ENCODE results near the gene SMAD3. TPM values are rescaled to one million over a fixed set of nuclear protein-coding genes. Genes with fewer than 3 reads are reported as not detected.

The SMAD3 gene
- polyA plus RNA-seq, 2 donors: 24.8 to 51.5 TPM

DNA sequence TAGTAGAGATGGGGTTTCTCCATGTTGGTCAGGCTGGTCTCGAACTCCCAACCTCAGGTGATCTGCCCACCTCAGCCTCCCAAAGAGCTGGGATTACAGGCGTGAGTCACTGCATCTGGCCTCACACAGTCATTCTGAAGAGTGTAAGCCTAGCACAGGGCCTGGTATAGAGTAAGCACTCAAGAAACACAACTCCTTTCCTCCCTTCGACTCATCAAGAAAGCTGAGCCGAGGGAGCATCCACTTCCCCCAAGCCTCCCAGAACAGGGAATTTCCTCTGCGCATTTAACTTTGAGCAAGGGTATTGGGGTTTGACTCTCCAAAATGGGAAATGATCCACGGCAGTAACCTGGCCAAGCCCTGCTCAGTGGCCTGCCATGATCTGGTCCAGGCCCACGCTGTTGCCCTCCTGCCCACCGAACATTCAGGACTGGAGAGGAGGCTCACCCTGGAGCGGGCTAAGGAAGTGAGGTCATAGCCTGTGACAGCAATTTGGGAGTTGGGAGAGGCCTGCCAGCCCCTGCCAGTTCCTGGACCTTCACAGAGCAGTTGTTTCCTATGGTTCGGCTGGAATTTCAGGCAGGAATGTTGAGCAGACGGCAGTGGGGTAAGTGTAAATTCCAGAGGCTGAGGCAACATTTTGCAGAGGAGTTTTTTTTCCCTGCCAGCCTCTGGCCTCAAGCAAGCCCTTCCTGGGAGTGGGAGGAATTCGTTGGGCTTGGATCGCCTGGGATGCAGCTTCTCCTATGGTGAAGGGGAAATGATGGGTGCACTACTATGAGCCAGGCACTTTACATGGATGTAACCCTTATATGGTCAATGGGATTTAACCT, 21.2 kb upstream of the SMAD3 start:
- WGBS, 2 donors: 66 to 72% methylated on average over 13 of the region's 13 CpGs
- H3K36me3 ChIP-seq (ENCODE audit: control insufficient read depth in 2 of 2, insufficient read depth in 2 of 2, low read length in 1 of 2): no peaks in the 10 kb centered on the region
- peak overlapping the region; percentile 33 to 43 for H3K27ac ChIP-seq (ENCODE audit: low read depth in 2 of 2, low read length in 1 of 2)
- peaks cover 9 to 16% of the 10 kb centered on the region in 2 donors for H3K4me1 ChIP-seq (ENCODE audit: control insufficient read depth in 2 of 2, insufficient read depth in 2 of 2, low read length in 1 of 2)
- no peaks in the 10 kb centered on the region for H3K9me3 ChIP-seq (ENCODE audit: control insufficient read depth in 2 of 2, insufficient read depth in 1 of 2, low read depth in 1 of 2, low read length in 1 of 2)
- H3K4me3 ChIP-seq (ENCODE audit: low read depth in 1 of 2, low read length in 2 of 2): no peak overlapping the region
- H3K27me3 ChIP-seq (ENCODE audit: control insufficient read depth in 1 of 2, insufficient read depth in 2 of 2, low read length in 2 of 2): no peaks in the 10 kb centered on the region

DNA sequence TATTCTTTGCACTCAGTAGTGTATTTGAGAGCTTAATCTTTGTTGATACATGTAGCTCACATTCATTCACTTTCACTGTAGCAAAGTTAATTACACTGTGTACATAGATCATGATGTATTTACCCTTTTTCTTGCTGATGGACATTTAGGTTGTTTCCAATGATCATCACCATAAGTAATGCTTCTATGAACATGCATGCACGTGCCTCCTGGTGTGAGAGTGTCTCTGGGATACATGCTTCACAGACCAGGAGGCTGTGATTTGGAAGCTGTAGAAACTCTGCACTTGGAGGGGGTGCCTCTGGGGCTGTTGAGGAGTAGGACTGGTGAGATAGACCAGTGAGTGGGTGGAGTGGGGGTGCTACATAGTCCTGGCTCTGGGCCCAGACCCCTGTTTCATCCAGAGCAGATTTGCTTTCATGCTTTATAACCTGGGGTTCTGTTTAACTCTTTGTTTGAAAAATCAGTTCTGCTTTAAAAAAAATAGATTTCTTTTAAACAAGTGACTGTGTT, 18.2 kb upstream of the SMAD3 start:
- H3K36me3 ChIP-seq (ENCODE audit: control insufficient read depth in 2 of 2, insufficient read depth in 2 of 2, low read length in 1 of 2): no peaks in the 10 kb centered on the region
- no peaks in the 10 kb centered on the region for H3K27me3 ChIP-seq (ENCODE audit: control insufficient read depth in 1 of 2, insufficient read depth in 2 of 2, low read length in 2 of 2)
- H3K4me3 ChIP-seq (ENCODE audit: low read depth in 1 of 2, low read length in 2 of 2): no peak overlapping the region
- 53 to 59% methylated on average over 1 of the region's 1 CpG for WGBS, 2 donors
- no peak overlapping the region for H3K27ac ChIP-seq (ENCODE audit: low read depth in 2 of 2, low read length in 1 of 2)
- peaks cover 5 to 13% of the 10 kb centered on the region in 2 donors for H3K4me1 ChIP-seq (ENCODE audit: control insufficient read depth in 2 of 2, insufficient read depth in 2 of 2, low read length in 1 of 2)
- H3K9me3 ChIP-seq (ENCODE audit: control insufficient read depth in 2 of 2, insufficient read depth in 1 of 2, low read depth in 1 of 2, low read length in 1 of 2): no peaks in the 10 kb centered on the region

DNA sequence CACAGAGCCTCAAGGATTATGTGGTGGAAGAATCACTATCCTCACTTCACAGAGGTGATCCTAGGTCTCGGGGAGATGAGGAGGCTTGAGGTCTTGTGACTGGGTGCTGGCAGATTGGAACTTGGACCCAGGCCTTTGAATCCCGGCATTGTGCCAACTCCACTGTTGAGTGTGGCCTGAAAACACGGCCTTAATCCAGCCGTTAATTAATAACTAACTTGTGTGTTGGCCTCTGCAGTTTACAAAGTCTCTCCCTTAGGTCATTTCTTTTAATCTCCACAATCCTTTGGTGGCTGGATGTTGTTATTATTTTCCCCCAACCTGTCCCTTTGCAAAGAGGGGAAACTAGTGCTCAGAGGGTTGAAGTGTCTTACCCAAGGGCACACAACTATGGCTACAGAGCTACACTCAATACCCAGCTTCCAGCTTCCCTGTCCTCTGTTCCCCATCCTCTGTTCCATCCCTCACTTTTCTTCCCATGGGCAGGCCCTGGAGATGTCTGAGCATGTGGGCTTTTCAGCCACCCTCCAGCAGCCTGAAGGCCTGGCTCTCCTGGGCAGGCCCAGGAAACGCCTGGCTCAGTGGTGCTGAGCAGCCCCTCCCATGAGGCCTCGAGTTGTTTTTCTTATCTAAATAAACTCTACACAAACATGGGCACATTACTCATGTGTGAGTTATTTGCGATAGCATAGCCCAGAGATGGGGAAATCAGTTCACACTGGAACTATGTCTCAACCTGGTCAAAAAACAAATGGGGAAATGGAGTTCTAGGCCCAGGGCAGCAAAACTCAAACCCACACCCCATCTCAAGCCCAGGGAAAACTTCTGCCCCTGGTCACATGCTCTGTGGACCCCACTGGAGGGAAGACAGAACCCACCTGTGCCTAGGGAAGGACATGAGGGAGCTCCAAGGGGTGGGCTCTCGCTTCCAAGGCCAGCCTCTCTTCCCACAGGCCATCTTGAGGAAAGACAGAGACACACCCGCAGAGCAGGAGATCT, 16.8 kb upstream of the SMAD3 start:
- H3K36me3 ChIP-seq (ENCODE audit: control insufficient read depth in 2 of 2, insufficient read depth in 2 of 2, low read length in 1 of 2): no peaks in the 10 kb centered on the region
- peaks cover 3 to 13% of the 10 kb centered on the region in 2 donors for H3K4me1 ChIP-seq (ENCODE audit: control insufficient read depth in 2 of 2, insufficient read depth in 2 of 2, low read length in 1 of 2)
- WGBS, 2 donors: 39 to 44% methylated on average over 9 of the region's 9 CpGs
- no peaks in the 10 kb centered on the region for H3K9me3 ChIP-seq (ENCODE audit: control insufficient read depth in 2 of 2, insufficient read depth in 1 of 2, low read depth in 1 of 2, low read length in 1 of 2)
- H3K27ac ChIP-seq (ENCODE audit: low read depth in 2 of 2, low read length in 1 of 2): peak overlapping the region; percentile 77 to 94
- no peak overlapping the region for H3K4me3 ChIP-seq (ENCODE audit: low read depth in 1 of 2, low read length in 2 of 2)
- no peaks in the 10 kb centered on the region for H3K27me3 ChIP-seq (ENCODE audit: control insufficient read depth in 1 of 2, insufficient read depth in 2 of 2, low read length in 2 of 2)

DNA sequence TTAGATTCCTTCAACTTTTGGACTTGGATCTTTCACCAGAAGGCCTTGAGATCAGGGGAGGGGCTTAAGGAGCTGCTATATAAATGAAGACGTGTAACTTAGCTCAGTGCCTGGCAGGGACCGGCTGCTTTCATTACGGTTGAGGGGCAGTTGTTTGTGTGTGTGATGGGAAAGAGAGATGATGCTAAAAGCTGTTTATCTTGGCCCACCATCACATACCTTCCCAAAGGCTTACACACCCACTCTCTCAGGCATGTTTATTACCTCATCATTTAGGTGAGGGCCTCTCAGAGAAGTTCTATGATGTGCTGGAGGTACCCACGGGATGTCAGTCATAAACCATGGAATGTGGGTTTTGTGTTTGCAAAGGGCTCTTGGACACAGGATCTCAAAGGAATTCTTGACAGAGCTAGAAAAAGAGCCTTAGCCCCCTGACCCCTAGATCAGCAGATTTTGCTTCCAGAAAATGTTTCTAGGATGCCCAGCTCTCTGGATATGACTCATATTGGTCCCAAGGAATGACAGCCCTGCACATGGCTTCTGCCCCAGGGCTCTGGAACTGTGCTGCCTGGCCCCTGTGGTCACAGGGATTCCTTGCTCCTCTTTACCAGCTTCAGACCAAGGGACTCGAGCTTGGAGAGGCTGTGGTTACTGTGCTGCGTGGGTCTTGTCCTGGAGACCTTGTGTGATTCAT, 15.9 kb upstream of the SMAD3 start:
- Histone ChIP-seq H3K4me1 (ENCODE audit: control insufficient read depth in 2 of 2, insufficient read depth in 2 of 2, low read length in 1 of 2) (peaks cover 3 to 11% of the 10 kb centered on the region in 2 donors), H3K9me3 (ENCODE audit: control insufficient read depth in 2 of 2, insufficient read depth in 1 of 2, low read depth in 1 of 2, low read length in 1 of 2) (no peaks in the 10 kb centered on the region), H3K27me3 (ENCODE audit: control insufficient read depth in 1 of 2, insufficient read depth in 2 of 2, low read length in 2 of 2) (no peaks in the 10 kb centered on the region), H3K4me3 (ENCODE audit: low read depth in 1 of 2, low read length in 2 of 2) (no peak overlapping the region), H3K27ac (ENCODE audit: low read depth in 2 of 2, low read length in 1 of 2) (peak overlapping the region; percentile 77 to 94), H3K36me3 (ENCODE audit: control insufficient read depth in 2 of 2, insufficient read depth in 2 of 2, low read length in 1 of 2) (no peaks in the 10 kb centered on the region)
- 42 to 45% methylated on average over 6 of the region's 6 CpGs for WGBS, 2 donors

DNA sequence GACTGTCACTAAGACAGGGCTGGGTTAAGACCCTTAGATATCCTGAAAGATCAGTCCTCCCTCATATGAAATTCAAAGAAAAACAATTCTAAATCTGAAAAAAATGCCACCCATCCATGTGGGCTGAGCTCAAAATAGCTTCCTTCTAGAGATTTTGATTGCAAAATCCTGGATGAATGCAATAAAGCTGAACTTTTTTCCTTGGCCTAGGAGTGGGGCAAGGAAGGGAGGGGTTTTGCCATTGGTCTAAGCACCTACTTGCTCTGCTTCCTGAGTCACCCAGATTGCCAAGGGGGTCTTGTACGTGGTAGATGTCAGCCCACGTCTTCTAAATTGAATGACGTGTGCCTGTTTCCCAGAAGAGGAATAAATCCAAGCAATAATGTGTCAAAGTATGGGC, 15.3 kb upstream of the SMAD3 start:
- Histone ChIP-seq H3K36me3 (ENCODE audit: control insufficient read depth in 2 of 2, insufficient read depth in 2 of 2, low read length in 1 of 2) (no peaks in the 10 kb centered on the region), H3K4me3 (ENCODE audit: low read depth in 1 of 2, low read length in 2 of 2) (no peak overlapping the region), H3K9me3 (ENCODE audit: control insufficient read depth in 2 of 2, insufficient read depth in 1 of 2, low read depth in 1 of 2, low read length in 1 of 2) (no peaks in the 10 kb centered on the region), H3K4me1 (ENCODE audit: control insufficient read depth in 2 of 2, insufficient read depth in 2 of 2, low read length in 1 of 2) (peaks cover 3 to 11% of the 10 kb centered on the region in 2 donors), H3K27ac (ENCODE audit: low read depth in 2 of 2, low read length in 1 of 2) (peak overlapping the region; percentile 77 to 94), H3K27me3 (ENCODE audit: control insufficient read depth in 1 of 2, insufficient read depth in 2 of 2, low read length in 2 of 2) (no peaks in the 10 kb centered on the region)
- WGBS, 2 donors: 26 to 45% methylated on average over 3 of the region's 3 CpGs

DNA sequence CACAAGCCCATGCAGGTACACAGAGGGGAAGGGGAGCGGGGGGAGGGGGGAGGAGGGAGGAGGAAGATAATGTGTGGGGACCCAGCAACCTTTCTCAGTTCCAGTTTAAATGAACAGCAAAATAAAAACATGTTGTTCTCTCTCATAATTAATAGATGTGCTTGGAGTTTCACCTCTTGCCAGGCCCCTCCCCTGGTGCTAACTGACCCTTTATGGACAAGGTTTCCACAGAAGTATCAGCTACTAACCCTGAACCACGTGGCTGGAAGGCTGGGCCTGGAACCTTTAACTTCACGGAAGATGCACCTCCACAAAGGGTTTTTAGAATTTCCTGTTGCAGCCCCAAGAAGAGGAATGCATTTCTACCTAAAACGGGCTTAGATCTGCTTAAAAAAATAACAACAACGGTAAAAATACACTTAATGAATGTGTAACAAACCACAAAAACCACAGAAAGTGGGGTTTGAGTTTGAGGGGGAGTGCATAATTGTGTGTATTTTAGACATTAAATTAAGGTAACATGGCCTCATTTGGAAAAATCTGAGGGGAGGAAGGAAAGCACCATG, 14.8 kb upstream of the SMAD3 start:
- Histone ChIP-seq H3K4me3 (ENCODE audit: low read depth in 1 of 2, low read length in 2 of 2) (no peak overlapping the region), H3K9me3 (ENCODE audit: control insufficient read depth in 2 of 2, insufficient read depth in 1 of 2, low read depth in 1 of 2, low read length in 1 of 2) (no peaks in the 10 kb centered on the region), H3K4me1 (ENCODE audit: control insufficient read depth in 2 of 2, insufficient read depth in 2 of 2, low read length in 1 of 2) (peaks cover 3 to 11% of the 10 kb centered on the region in 2 donors), H3K36me3 (ENCODE audit: control insufficient read depth in 2 of 2, insufficient read depth in 2 of 2, low read length in 1 of 2) (no peaks in the 10 kb centered on the region), H3K27ac (ENCODE audit: low read depth in 2 of 2, low read length in 1 of 2) (peak overlapping the region; percentile 15 to 44), H3K27me3 (ENCODE audit: control insufficient read depth in 1 of 2, insufficient read depth in 2 of 2, low read length in 2 of 2) (no peaks in the 10 kb centered on the region)
- WGBS, 2 donors: 22 to 24% methylated on average over 4 of the region's 5 CpGs

DNA sequence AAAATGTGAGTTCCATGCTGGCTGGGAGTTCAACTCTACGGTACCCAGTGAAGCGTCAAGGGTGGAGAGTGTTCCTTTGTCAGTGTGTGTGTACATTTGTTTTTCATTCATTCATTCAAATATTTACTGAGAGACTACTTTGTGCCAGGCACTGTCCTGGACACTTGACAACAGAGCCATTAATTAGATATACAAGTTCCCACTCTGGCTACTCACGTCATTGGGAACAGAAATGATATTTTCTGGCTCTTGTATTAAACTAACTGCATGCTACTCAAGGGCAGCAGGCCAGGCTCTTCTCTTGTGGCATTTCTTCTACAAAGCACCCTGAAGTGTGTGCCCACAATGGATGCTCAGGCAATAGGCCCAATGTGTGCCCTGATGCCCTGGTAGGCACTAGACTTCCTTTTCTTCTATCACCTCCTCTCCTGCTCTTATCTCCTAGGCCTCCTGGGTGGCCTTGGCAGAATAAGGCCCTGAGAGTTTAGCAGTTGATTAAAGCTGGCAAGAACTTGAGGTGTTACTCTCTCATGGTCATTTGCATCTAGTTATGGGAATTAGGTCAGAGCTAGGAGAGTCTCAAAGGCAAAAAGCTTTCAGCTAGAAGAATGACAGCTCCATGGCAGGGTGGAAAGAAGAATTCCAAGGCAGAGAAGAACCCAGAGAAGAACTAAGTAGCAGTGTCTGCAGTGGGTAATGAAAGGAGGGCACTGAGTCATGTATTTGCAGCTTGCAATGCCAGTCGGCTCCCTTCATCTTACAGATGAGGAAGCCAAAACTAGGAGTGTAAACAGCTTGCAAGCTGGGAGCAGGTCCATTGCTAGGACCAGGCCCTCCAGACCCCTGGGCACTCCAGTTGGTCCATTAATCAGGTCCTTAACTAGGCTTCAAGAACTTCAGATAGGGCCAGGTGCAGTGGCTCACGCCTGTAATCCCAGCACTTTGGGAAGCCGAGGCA, 14.0 kb upstream of the SMAD3 start:
- Histone ChIP-seq H3K27ac (ENCODE audit: low read depth in 2 of 2, low read length in 1 of 2) (peak overlapping the region; percentile 14 to 15), H3K4me3 (ENCODE audit: low read depth in 1 of 2, low read length in 2 of 2) (no peak overlapping the region), H3K36me3 (ENCODE audit: control insufficient read depth in 2 of 2, insufficient read depth in 2 of 2, low read length in 1 of 2) (no peaks in the 10 kb centered on the region), H3K4me1 (ENCODE audit: control insufficient read depth in 2 of 2, insufficient read depth in 2 of 2, low read length in 1 of 2) (peaks cover 3 to 11% of the 10 kb centered on the region in 2 donors), H3K27me3 (ENCODE audit: control insufficient read depth in 1 of 2, insufficient read depth in 2 of 2, low read length in 2 of 2) (no peaks in the 10 kb centered on the region), H3K9me3 (ENCODE audit: control insufficient read depth in 2 of 2, insufficient read depth in 1 of 2, low read depth in 1 of 2, low read length in 1 of 2) (no peaks in the 10 kb centered on the region)
- 47 to 61% methylated on average over 6 of the region's 6 CpGs for WGBS, 2 donors

DNA sequence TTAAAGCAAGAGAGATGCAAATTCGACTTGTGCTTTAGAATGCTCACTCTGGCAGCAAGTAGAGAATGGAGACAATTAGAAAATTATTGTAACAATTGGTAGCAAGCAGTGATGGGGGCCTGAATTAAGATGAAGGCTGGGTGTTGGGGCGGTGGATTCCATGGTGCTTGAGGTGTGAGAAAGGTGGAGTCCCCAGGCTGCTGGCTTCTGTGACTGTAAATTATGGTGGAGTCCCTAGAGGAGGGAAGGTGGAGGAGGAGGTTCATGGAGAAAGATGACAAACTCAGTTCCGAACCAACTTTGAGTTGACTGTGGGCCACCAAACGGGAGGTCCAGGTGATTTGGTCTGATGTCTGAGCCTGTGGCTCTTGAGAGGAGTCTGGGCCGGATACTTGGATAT, 10.7 kb upstream of the SMAD3 start:
- H3K36me3 ChIP-seq (ENCODE audit: control insufficient read depth in 2 of 2, insufficient read depth in 2 of 2, low read length in 1 of 2): no peaks in the 10 kb centered on the region
- no peak overlapping the region for H3K4me3 ChIP-seq (ENCODE audit: low read depth in 1 of 2, low read length in 2 of 2)
- 89 to 92% methylated on average over 5 of the region's 5 CpGs for WGBS, 2 donors
- H3K9me3 ChIP-seq (ENCODE audit: control insufficient read depth in 2 of 2, insufficient read depth in 1 of 2, low read depth in 1 of 2, low read length in 1 of 2): no peaks in the 10 kb centered on the region
- H3K27me3 ChIP-seq (ENCODE audit: control insufficient read depth in 1 of 2, insufficient read depth in 2 of 2, low read length in 2 of 2): no peaks in the 10 kb centered on the region
- no peak overlapping the region for H3K27ac ChIP-seq (ENCODE audit: low read depth in 2 of 2, low read length in 1 of 2)
- H3K4me1 ChIP-seq (ENCODE audit: control insufficient read depth in 2 of 2, insufficient read depth in 2 of 2, low read length in 1 of 2): peaks cover 0 to 5% of the 10 kb centered on the region in 2 donors
